HepG2 (cell line): ENCODE measurements around the gene TNFRSF25. TPM values are rescaled to one million over a fixed set of nuclear protein-coding genes. Genes with fewer than 3 reads are reported as not detected.

ENCODE experiments used
- GABPB1 ChIP-seq: IDR thresholded peaks from 2 replicates; pipeline ENCODE4 v1.6.1; 2016; ENCODE audit warnings: mild to moderate bottlenecking, missing genetic modification reagents, moderate library complexity, missing compliant biosample characterization
- GATA4 ChIP-seq: sonication (generic); IDR thresholded peaks from 2 replicates; pipeline ENCODE4 v1.6.1; 2016; ENCODE audit warnings: antibody characterized with exemption, low read depth, borderline replicate concordance
- GATAD2A ChIP-seq: IDR thresholded peaks from 2 replicates; pipeline ENCODE4 v1.6.1; 2016
- HHEX ChIP-seq: IDR thresholded peaks from 2 replicates; pipeline ENCODE4 v1.6.1; 2016; ENCODE audit warnings: control low read depth
- IRF2 ChIP-seq: IDR thresholded peaks from 2 replicates; pipeline ENCODE4 v1.6.1; 2018; ENCODE audit warnings: missing genetic modification reagents, missing compliant biosample characterization
- MTF2 ChIP-seq: sonication (generic); formaldehyde crosslinking; IDR thresholded peaks from 2 replicates; pipeline ENCODE4 v1.5.0; 2020; ENCODE audit warnings: missing genetic modification reagents, borderline replicate concordance
- MZF1 ChIP-seq: sonication (generic); formaldehyde crosslinking; IDR thresholded peaks from 2 replicates; pipeline ENCODE4 v1.8.1; 2023; ENCODE audit warnings: mild to moderate bottlenecking, missing genetic modification reagents, borderline replicate concordance
- SIN3A ChIP-seq: IDR thresholded peaks from 2 replicates; pipeline ENCODE4 v1.6.1; 2011; ENCODE audit warnings: low read depth, mild to moderate bottlenecking, control low read depth, low read length, borderline replicate concordance
- SMC3 ChIP-seq: IDR thresholded peaks from 2 replicates; pipeline ENCODE4 v1.6.1; 2011; ENCODE audit warnings: low read length, improper control_type of control experiment
- TBX2 ChIP-seq: sonication (generic); formaldehyde crosslinking; IDR thresholded peaks from 2 replicates; pipeline ENCODE4 v1.5.0; 2020; ENCODE audit warnings: missing genetic modification reagents, mild to moderate bottlenecking, borderline replicate concordance
- ZFX ChIP-seq: sonication (generic); formaldehyde crosslinking; IDR thresholded peaks from 2 replicates; pipeline ENCODE4 v1.4.0; 2020; ENCODE audit warnings: mild to moderate bottlenecking, low read depth, missing genetic modification reagents, moderate library complexity
- ZNF136 ChIP-seq: sonication (generic); formaldehyde crosslinking; IDR thresholded peaks from 2 replicates; pipeline ENCODE4 v1.8.1; 2022; ENCODE audit warnings: low read depth, mild to moderate bottlenecking, moderate library complexity, missing genetic modification reagents
- ZNF296 ChIP-seq: sonication (generic); formaldehyde crosslinking; conservative IDR thresholded peaks from 2 replicates; pipeline ENCODE4 v1.5.0; 2020; ENCODE audit warnings: mild to moderate bottlenecking, missing genetic modification reagents
- ZNF550 ChIP-seq: sonication (generic); formaldehyde crosslinking; IDR thresholded peaks from 2 replicates; pipeline ENCODE4 v1.4.0; 2020; ENCODE audit warnings: mild to moderate bottlenecking, missing genetic modification reagents, borderline replicate concordance
- ZNF781 ChIP-seq: sonication (generic); formaldehyde crosslinking; IDR thresholded peaks from 2 replicates; pipeline ENCODE4 v1.5.1; 2020; ENCODE audit warnings: borderline replicate concordance, mild to moderate bottlenecking, missing genetic modification reagents; ENCODE audit errors: not compliant biosample characterization
- polyA plus RNA-seq, 8 experiments: library from polyadenylated mRNA; depleted of rRNA in 3 of 8; stranded (reverse) in 7 of 8; unstranded in 1 of 8; fragments of >200 nt; fragmentation: Illumina TruSeq in 4 of 8; extraction: Trizol in 4 of 8; gene quantifications; 2 replicates each; pipeline versions ENCODE4 v1.2.1 to v1.2.3, GENCODE V29; 2011 to 2016; ENCODE audit warnings: low read depth in 4 of 8, missing spikeins in 1 of 8, mixed read lengths in 1 of 8; ENCODE audit not compliant: insufficient read depth in 1 of 8
- total RNA-seq, 5 experiments: library from RNA; depleted of rRNA; stranded (reverse); fragments of >200 nt; fragmentation: Illumina TruSeq; extraction: Trizol; gene quantifications; 2 replicates each; pipeline ENCODE4 v1.2.3, GENCODE V29; 2016; ENCODE audit warnings: low read depth in 1 of 5
- TF ChIP-seq, protein P1 (sequence below): IDR thresholded peaks from 2 replicates; pipeline ENCODE4 v1.6.1; 2016; ENCODE audit warnings: low read depth, missing genetic modification reagents, missing compliant biosample characterization
- TF ChIP-seq, protein P2 (sequence below): sonication (generic); formaldehyde crosslinking; conservative IDR thresholded peaks from 2 replicates; pipeline ENCODE4 v1.8.0; 2022; ENCODE audit warnings: low read depth, missing genetic modification reagents
- TF ChIP-seq, protein P3 (sequence below): sonication (generic); formaldehyde crosslinking; IDR thresholded peaks from 2 replicates; pipeline ENCODE4 v1.4.0; 2020; ENCODE audit warnings: mild to moderate bottlenecking, missing genetic modification reagents
- TF ChIP-seq, protein P4 (sequence below): conservative IDR thresholded peaks from 2 replicates; pipeline ENCODE4 v1.6.1; 2018; ENCODE audit warnings: missing genetic modification reagents

Gene TNFRSF25
- total and polyA plus RNA-seq, 2 of the 13 experiments (the other 11 are each of a cell fraction or from before 2014, with no cell fraction given), result 1.4 to 1.5 TPM

DNA sequence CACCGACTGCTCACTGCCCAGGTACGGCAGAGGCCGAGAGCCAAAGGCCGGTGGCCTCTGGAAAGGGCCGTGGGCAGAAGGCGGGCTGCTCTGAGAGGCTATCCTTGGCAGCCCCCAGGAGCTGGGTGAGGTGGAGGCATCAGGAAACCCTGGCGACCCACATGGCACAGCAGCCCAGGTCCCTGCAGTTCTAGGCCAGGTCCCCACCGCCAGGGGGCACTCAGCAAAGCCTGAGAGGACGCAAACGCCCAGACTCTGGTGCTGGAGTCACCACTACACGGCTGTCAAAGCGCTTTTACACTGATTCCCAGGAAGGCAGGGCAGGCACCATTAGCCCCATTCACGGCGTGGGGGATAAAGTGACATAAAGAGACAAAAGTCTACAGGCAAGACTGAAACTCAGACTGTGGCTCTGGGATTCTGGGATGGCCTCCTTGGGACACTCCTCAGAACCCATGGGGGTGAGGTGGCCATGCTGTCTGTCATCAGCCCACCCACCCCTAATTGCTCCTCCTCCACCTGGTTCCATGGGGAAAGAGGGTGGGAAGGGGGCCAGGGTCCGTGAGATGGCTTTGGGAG, 20.5 kb upstream of the TNFRSF25 start (continued):
- TF ChIP-seq, protein P1, sequence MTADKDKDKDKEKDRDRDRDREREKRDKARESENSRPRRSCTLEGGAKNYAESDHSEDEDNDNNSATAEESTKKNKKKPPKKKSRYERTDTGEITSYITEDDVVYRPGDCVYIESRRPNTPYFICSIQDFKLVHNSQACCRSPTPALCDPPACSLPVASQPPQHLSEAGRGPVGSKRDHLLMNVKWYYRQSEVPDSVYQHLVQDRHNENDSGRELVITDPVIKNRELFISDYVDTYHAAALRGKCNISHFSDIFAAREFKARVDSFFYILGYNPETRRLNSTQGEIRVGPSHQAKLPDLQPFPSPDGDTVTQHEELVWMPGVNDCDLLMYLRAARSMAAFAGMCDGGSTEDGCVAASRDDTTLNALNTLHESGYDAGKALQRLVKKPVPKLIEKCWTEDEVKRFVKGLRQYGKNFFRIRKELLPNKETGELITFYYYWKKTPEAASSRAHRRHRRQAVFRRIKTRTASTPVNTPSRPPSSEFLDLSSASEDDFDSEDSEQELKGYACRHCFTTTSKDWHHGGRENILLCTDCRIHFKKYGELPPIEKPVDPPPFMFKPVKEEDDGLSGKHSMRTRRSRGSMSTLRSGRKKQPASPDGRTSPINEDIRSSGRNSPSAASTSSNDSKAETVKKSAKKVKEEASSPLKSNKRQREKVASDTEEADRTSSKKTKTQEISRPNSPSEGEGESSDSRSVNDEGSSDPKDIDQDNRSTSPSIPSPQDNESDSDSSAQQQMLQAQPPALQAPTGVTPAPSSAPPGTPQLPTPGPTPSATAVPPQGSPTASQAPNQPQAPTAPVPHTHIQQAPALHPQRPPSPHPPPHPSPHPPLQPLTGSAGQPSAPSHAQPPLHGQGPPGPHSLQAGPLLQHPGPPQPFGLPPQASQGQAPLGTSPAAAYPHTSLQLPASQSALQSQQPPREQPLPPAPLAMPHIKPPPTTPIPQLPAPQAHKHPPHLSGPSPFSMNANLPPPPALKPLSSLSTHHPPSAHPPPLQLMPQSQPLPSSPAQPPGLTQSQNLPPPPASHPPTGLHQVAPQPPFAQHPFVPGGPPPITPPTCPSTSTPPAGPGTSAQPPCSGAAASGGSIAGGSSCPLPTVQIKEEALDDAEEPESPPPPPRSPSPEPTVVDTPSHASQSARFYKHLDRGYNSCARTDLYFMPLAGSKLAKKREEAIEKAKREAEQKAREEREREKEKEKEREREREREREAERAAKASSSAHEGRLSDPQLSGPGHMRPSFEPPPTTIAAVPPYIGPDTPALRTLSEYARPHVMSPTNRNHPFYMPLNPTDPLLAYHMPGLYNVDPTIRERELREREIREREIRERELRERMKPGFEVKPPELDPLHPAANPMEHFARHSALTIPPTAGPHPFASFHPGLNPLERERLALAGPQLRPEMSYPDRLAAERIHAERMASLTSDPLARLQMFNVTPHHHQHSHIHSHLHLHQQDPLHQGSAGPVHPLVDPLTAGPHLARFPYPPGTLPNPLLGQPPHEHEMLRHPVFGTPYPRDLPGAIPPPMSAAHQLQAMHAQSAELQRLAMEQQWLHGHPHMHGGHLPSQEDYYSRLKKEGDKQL (CRISPR knock-in tag), result no peak
- TF ChIP-seq, protein P2, sequence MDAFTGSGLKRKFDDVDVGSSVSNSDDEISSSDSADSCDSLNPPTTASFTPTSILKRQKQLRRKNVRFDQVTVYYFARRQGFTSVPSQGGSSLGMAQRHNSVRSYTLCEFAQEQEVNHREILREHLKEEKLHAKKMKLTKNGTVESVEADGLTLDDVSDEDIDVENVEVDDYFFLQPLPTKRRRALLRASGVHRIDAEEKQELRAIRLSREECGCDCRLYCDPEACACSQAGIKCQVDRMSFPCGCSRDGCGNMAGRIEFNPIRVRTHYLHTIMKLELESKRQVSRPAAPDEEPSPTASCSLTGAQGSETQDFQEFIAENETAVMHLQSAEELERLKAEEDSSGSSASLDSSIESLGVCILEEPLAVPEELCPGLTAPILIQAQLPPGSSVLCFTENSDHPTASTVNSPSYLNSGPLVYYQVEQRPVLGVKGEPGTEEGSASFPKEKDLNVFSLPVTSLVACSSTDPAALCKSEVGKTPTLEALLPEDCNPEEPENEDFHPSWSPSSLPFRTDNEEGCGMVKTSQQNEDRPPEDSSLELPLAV (CRISPR knock-in tag), result no peak
- peak; percentile 63 for TF ChIP-seq SMC3
- TF ChIP-seq ZNF550 (CRISPR knock-in tag), result 0 out of 2 replicates have a peak, but pooled peaks have one; percentile 47
- TF ChIP-seq ZFX (CRISPR knock-in tag), result 0 out of 2 replicates have a peak, but pooled peaks have one; percentile 41
- no peak for TF ChIP-seq ZNF296 (CRISPR knock-in tag)
- no peak for TF ChIP-seq SIN3A
- no peak for TF ChIP-seq ZNF136 (CRISPR knock-in tag)
- no peak for TF ChIP-seq MZF1 (CRISPR knock-in tag)
- TF ChIP-seq HHEX, result no peak
- TF ChIP-seq, protein P3, sequence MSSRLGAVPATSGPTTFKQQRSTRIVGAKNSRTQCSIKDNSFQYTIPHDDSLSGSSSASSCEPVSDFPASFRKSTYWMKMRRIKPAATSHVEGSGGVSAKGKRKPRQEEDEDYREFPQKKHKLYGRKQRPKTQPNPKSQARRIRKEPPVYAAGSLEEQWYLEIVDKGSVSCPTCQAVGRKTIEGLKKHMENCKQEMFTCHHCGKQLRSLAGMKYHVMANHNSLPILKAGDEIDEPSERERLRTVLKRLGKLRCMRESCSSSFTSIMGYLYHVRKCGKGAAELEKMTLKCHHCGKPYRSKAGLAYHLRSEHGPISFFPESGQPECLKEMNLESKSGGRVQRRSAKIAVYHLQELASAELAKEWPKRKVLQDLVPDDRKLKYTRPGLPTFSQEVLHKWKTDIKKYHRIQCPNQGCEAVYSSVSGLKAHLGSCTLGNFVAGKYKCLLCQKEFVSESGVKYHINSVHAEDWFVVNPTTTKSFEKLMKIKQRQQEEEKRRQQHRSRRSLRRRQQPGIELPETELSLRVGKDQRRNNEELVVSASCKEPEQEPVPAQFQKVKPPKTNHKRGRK (CRISPR knock-in tag), result no peak
- peak; percentile 26; the same call in 1 of the 2 replicates for TF ChIP-seq GABPB1 (CRISPR knock-in tag)
- peak; percentile 45; the same call in 1 of the 2 replicates for TF ChIP-seq IRF2 (CRISPR knock-in tag)
- no peak for TF ChIP-seq GATA4
- no peak for TF ChIP-seq ZNF781
- 0 out of 2 replicates have a peak, but pooled peaks have one; percentile 45 for TF ChIP-seq MTF2 (CRISPR knock-in tag)
- TF ChIP-seq TBX2 (CRISPR knock-in tag), result 0 out of 2 replicates have a peak, but pooled peaks have one; percentile 19
- TF ChIP-seq GATAD2A, result peak; percentile 63
- TF ChIP-seq, protein P4, sequence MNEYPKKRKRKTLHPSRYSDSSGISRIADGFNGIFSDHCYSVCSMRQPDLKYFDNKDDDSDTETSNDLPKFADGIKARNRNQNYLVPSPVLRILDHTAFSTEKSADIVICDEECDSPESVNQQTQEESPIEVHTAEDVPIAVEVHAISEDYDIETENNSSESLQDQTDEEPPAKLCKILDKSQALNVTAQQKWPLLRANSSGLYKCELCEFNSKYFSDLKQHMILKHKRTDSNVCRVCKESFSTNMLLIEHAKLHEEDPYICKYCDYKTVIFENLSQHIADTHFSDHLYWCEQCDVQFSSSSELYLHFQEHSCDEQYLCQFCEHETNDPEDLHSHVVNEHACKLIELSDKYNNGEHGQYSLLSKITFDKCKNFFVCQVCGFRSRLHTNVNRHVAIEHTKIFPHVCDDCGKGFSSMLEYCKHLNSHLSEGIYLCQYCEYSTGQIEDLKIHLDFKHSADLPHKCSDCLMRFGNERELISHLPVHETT, result 0 out of 2 replicates have a peak, but pooled peaks have one; percentile 33
